ENCODE data around the gene CST1. TPM values are rescaled to one million over a fixed set of nuclear protein-coding genes. Genes with fewer than 3 reads are reported as not detected.
"Not testable (repeated sequence)": the region's sequence is repeated elsewhere in the genome, so short reads cannot be mapped to it uniquely, and the experiment has no call there.

The CST1 gene
- polyA plus RNA-seq (ENCODE audit: insufficient read length), result not detected

- not testable (repeated sequence) for DNase-seq
Measured at GRCh38 chr20:23750786-23751185, at the start of gene CST1. TSS of gene CST1 (minus strand) at chr20:23750935. CDS start at chr20:23750866, 69 bp downstream.

- DNase-seq, result not testable (repeated sequence)
Measured at GRCh38 chr20:23799216-23799847, 48.6 kb upstream of the CST1 start.

- no peak for DNase-seq
Measured at GRCh38 chr20:23795526-23795925, 44.8 kb upstream of the CST1 start.

GRCh38 chr20:23794841-23795240 is 44.1 kb upstream of the CST1 start:
- DNase-seq, result no peak

GRCh38 chr20:23794065-23794464 is 43.3 kb upstream of the CST1 start:
- no peak for DNase-seq

- DNase-seq, result no peak
Measured at GRCh38 chr20:23783447-23783846, 32.7 kb upstream of the CST1 start.

- DNase-seq, result no peak
Measured at GRCh38 chr20:23782366-23782983, 31.7 kb upstream of the CST1 start.

- not testable (repeated sequence) for DNase-seq
Measured at GRCh38 chr20:23778676-23779075, 27.9 kb upstream of the CST1 start.

- not testable (repeated sequence) for DNase-seq
Measured at GRCh38 chr20:23777380-23777779, 26.6 kb upstream of the CST1 start.

- DNase-seq, result no peak
Measured at GRCh38 chr20:23776067-23776771, 25.5 kb upstream of the CST1 start.

- no peak for DNase-seq
Measured at GRCh38 chr20:23774081-23774480, 23.3 kb upstream of the CST1 start.

GRCh38 chr20:23773579-23773978 is 22.8 kb upstream of the CST1 start:
- no peak for DNase-seq

- no peak for DNase-seq
Measured at GRCh38 chr20:23773127-23773526, 22.4 kb upstream of the CST1 start.

GRCh38 chr20:23772074-23772473 is 21.3 kb upstream of the CST1 start:
- no peak for DNase-seq

- no peak for DNase-seq
Measured at GRCh38 chr20:23770384-23770783, 19.6 kb upstream of the CST1 start.

- not testable (repeated sequence) for DNase-seq
Measured at GRCh38 chr20:23768520-23768919, 17.8 kb upstream of the CST1 start.

GRCh38 chr20:23766531-23766930 is 15.8 kb upstream of the CST1 start:
- DNase-seq, result no peak

- no peak for DNase-seq
Measured at GRCh38 chr20:23765578-23765977, 14.8 kb upstream of the CST1 start.

GRCh38 chr20:23764630-23765029 is 13.9 kb upstream of the CST1 start:
- not testable (repeated sequence) for DNase-seq

- DNase-seq, result no peak
Measured at GRCh38 chr20:23763345-23763744, 12.6 kb upstream of the CST1 start.

GRCh38 chr20:23759306-23759940 is 8.7 kb upstream of the CST1 start:
- DNase-seq, result no peak

GRCh38 chr20:23756792-23757191 is 6.1 kb upstream of the CST1 start:
- DNase-seq, result not testable (repeated sequence)

- not testable (repeated sequence) for DNase-seq
Measured at GRCh38 chr20:23755131-23755611, 4.4 kb upstream of the CST1 start.
